SU-DHL-6 (cell line): ENCODE data around the gene ARHGAP26.

ENCODE experiments used
- EZH2phosphoT487 ChIP-seq: fragments of 200-600 bp; sonication (generic), shearing (Covaris generic); conservative IDR thresholded peaks from 2 replicates; pipeline ENCODE4 v1.6.1; 2018; ENCODE audit warnings: mild to moderate bottlenecking, antibody characterized with exemption, low read length, moderate library complexity, mixed read lengths
- TF ChIP-seq, protein P1 (sequence below): fragments of 200-600 bp; sonication (generic); IDR thresholded peaks from one replicate; pipeline ENCODE4 v1.5.1; 2017; ENCODE audit warnings: antibody characterized with exemption, mild to moderate bottlenecking, low read length, moderate library complexity; ENCODE audit not compliant: insufficient read depth, poor library complexity, severe bottlenecking

DNA sequence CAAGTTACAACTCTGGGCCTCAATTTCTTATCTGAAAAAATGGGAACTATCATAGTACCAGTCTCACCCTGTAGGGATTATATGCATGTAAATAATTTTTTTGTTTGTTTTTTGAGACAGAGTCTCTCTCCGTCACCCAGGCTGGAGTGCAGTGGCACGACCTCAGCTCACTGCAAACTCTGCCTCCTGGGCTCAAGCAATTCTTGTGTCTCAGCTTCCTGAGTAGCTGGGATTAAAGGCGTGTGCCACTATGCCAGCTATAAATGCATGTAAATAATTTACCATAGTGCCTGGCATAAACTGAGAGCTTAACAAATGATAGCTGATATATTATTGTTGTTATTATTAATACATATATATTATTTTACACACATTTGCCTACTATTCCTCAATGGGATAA lies 3.0 kb upstream of the ARHGAP26 start:
- TF ChIP-seq, protein P1, sequence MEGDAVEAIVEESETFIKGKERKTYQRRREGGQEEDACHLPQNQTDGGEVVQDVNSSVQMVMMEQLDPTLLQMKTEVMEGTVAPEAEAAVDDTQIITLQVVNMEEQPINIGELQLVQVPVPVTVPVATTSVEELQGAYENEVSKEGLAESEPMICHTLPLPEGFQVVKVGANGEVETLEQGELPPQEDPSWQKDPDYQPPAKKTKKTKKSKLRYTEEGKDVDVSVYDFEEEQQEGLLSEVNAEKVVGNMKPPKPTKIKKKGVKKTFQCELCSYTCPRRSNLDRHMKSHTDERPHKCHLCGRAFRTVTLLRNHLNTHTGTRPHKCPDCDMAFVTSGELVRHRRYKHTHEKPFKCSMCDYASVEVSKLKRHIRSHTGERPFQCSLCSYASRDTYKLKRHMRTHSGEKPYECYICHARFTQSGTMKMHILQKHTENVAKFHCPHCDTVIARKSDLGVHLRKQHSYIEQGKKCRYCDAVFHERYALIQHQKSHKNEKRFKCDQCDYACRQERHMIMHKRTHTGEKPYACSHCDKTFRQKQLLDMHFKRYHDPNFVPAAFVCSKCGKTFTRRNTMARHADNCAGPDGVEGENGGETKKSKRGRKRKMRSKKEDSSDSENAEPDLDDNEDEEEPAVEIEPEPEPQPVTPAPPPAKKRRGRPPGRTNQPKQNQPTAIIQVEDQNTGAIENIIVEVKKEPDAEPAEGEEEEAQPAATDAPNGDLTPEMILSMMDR = no peak
- TF ChIP-seq EZH2phosphoT487 = no peak
